DOHH2 (cell line): ENCODE measurements around the gene LGR6.

Source experiments
- CTCF ChIP-seq: fragments of 200-600 bp; sonication (generic); IDR thresholded peaks from one replicate; pipeline ENCODE4 v1.5.1; 2014; ENCODE audit warnings: antibody characterized with exemption, mild to moderate bottlenecking, low read depth, low read length; ENCODE audit not compliant: poor library complexity, severe bottlenecking
- EZH2phosphoT487 ChIP-seq: fragments of 200-600 bp; sonication (generic); IDR thresholded peaks from 2 replicates; pipeline ENCODE4 v1.6.1; 2017; ENCODE audit warnings: borderline replicate concordance, mild to moderate bottlenecking, antibody characterized with exemption, low read length, moderate library complexity, mixed read lengths

DNA sequence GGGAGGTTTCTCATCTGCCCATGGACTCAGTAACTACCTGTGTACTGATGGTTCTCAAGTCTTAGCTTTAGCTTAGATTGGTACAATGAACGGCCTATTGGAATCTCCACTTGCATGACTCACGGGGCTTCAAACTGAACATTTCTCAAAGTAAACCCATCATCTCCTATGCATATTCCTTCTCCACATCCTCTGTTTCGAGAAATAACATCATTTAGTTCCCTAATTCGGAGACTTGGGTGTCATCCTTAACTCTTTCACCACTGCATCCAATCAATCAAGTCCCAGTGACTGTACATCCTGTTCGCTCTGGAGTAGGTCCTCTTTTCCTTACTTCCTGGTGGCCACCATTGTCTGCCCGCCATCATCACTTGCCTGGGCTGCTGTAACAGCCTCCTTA is 55.8 kb downstream of the LGR6 start:
- TF ChIP-seq CTCF (no peak), EZH2phosphoT487 (no peak)
